HUDEP-2 (cell line): ENCODE results near the gene ADCYAP1.

Experiments used
- DNase-seq, 76 experiments: peaks; one replicate each; lab custom pipeline; 2025; ENCODE audit not compliant: unreplicated experiment in 76 of 76; lab: John Stamatoyannopoulos, UW

The ADCYAP1 gene

DNA sequence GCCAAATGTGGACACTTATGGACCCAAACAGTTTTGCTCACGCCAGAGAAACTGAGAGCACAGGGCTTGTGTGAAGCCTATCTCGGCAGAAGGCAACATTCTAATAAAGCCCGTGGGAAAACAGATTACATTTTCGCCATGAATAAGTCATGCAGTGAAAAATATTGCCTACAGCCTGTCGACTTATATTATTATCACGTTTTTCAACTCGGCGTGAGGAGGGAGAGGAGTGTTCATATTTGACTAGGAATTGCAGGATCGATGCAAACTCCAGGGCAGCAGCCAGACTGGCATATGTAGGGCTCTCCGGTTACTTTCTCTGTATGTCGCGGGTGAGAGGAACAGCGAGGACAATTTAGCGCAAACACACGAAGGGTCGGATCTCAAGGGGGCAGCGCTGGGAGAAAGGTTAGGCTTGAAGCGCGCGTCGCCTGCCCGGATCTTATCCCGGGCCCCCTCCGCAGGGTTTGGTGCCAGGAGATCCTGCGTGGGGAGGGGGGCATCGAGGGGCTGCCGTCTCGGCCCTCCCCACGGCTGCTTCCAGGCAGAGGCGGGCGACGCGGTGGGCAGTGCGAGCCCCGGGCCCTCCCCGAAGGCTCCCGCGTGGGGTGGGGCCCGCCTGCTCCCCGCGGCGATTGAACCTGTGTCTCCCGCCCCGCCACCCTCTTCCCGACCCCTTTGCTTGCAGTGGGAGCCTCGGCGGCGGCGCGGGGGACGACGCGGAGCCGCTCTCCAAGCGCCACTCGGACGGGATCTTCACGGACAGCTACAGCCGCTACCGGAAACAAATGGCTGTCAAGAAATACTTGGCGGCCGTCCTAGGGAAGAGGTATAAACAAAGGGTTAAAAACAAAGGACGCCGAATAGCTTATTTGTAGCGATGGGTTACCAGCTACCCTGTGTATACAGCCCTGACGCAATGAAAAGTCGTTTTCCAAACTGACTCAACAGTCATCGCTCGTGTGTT is 4.4 kb downstream of the ADCYAP1 start:
- DNase-seq: no peak

DNA sequence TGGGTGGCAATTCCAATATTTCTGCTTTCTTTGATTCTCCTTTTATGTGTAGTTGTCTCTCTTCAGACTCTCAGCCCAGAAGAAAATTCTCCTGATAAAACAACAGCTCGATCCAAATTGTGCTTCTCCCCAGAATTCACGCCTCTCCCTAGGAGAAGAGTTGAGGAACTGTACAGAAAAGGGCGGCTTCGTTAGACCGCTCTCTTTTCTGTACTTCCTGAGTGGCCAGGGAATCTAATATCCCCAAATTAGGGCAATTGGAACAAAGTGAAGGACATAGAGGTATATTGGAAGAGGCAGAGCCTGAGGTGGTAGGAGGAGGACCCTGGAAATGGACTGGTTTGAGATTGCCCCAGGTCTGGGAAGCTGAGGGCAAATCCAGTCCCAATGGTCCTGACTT is 5.6 kb downstream of the ADCYAP1 start:
- no peak for DNase-seq

DNA sequence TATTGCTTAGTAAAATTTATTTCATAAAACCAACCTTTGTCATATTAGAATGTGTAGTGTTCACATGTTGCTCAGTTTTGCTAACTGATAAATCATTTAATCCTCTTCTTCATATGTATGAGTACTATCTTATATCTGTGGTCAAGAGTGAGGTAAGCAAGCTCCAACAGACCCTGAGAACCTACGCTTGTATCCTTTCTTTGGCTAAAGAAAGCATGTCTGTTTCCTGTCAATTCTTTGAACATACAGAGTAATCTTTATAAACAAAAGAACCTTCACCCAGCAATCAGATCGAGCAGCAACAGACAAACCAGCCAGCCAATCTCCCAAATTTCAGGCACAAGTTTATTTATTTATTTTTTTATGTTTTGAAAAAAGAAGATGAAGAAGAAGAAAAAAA is 6.4 kb downstream of the ADCYAP1 start:
- no peak for DNase-seq

DNA sequence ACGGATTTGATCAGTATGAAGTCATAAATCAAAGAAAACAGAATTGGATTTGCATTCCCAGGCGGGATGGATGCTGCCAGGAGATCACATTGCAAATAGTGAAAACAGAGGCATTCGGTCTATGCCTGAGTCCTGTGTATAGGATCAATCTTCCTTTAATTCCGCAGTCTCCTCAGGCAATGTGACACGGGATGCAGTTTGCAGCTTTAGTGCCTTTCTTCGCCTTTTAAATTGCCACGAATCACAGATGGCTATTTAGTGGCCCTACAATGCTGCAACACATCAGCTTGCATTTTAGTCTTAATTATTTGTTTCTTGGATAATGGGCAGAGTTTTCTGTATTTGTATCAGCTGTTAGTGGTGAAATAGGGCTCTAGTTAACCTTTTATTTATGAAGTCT is 6.8 kb downstream of the ADCYAP1 start:
- DNase-seq: no peak

DNA sequence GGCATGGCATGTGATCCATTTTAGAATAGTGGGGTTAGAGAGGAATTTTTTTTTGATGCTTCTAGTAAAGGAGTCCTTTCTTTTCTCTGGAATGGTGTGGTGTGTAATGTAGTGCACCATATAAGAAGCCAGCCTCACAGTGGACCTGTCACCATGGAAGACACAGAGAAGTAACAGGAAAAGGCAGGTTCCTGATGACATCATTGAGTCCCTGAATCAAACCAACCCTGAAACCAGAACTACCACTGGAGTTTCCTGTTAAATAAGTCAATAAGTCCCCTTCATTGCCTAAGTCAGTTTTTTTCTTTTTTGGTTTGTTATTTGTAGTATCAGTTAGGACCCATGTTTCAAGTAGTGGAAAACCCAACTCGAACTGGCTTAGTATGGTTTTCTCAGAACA is 11.9 kb downstream of the ADCYAP1 start:
- no peak for DNase-seq

DNA sequence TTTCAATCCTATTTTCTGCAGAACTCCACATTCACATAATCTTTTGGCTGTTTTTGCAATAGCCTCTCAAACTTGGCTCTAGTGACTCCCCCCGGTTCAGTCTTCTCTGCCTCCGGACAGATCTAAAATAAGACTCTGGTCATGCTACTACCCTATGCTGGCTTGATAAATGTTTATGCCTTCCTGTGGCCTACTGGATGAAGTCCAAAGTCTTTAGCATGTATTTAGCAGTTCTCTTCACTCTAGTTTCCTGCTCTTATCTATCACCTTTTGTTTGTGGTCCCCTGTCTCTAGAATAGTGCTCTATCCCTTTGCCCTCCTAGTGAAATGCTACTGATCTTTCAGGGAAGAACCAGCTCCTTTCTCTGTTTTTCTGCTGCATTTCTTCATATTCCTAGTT is 14.4 kb downstream of the ADCYAP1 start:
- DNase-seq: no peak

DNA sequence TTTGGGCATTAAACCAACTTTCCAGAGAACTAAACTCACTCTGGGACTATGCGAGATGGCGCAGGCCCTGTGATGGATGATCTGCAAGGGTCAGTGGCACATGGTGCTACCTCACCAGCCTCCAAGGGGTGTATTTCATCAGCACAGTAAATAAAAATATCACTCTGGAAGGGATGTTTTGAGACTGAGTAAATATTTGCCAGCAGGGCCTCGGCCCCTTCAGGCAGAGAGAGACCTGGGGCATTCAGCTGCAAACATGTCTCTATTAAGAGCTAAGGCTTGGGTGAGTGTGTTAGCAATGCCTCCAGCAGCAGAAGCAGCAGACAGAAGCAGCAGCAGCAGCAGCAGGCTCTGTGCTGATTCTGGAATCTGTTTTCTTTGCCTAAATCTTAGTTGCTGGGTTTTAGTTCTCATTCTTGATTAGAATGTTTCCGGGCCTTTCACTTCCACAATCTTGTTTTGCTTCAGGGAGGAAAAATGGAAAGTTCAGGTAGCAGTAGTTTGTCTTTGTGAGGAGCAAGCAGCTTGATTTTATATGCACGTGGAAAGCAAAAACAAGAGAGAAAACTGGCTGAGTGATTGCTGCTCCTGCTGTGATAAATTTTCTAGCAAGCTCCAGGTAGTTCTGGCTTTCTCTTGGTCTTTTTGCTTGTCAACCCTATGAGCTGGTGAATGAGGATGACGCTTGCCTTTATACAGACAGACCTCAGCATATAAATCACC is 18.6 kb downstream of the ADCYAP1 start:
- no peak for DNase-seq

DNA sequence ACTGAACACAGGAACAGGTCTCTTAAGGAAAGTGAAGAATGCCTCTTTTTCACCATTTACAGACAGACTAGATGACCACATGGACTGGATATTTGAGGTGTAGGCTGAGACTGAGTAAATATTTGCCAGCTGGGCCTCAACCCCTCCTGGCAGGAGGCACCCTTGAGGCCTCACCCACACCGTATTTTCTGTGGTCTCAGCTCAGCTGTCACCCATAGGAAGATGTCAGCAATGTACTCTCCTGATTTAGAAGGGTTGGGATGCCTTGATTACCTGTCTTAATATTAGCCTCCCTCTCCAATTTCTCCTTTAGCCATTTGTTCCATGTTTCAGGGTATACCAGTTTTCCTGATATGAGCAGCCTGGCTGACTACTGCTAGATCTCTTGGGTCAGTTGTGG is 20.3 kb downstream of the ADCYAP1 start:
- DNase-seq: no peak

DNA sequence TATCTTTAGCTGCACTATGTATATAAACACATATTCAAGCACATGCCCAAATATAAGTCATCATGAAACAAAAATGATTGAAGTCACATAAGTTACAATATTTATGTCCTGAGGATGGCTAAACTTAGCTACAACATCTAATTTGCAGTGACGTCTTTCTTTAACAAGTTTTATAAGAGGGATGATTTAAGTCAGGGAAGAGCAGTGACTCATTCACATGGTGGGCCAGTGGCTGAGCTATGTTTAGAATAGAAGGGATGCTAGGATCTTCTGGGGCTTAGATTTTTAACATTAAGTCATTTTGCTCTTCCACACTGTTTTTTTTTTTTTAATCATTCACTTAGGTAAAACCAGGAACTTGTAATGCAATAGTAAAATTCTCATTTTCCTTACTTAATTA is 22.3 kb downstream of the ADCYAP1 start:
- DNase-seq: no peak

DNA sequence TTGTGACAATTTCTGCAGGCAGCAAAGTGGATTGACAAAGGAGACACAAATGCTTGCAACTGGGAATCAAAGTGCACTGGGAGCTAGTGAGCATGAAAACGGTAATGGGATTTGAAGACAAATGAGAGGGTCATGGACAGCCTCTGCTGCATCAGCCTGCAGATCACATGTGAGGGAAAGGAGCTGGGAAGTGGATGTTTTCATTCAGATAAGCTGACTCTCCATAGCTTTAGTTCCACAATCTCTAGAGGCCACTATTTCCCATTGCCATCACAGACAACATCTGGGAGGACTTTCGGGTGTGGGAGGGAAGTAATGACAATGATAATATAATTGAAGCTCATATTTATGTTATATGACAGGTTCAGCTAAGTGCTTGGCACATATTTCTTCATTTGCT is 28.4 kb downstream of the ADCYAP1 start:
- DNase-seq: no peak

DNA sequence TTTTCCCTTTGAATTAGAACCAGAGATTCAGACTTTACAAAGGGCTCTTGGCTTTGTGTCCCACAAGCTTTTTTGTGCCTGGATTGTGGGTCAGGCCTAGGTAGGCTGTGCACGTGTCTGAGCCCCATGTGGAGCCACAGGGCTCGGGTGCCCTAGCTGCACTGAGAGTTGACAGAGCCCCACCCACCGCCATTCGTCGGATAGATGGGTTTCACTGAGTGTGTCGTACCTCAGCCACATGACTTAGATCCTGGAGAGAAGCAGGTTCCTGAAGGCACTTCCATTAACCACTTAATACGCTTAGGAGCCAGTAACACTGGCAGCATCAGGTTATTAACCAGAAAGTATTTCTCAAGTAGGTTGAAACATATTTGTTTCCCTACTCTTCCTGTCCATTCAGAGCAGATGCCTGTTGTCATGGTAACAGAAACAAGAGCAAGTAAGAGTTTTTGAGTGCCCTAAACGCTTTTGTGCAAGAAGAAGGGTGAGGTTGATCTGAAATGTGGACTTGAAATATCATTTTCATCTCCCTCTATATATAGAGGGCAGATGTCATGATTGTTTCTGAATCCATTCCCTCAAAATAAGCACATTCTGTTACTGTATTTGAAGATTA is 30.0 kb downstream of the ADCYAP1 start:
- DNase-seq: no peak

DNA sequence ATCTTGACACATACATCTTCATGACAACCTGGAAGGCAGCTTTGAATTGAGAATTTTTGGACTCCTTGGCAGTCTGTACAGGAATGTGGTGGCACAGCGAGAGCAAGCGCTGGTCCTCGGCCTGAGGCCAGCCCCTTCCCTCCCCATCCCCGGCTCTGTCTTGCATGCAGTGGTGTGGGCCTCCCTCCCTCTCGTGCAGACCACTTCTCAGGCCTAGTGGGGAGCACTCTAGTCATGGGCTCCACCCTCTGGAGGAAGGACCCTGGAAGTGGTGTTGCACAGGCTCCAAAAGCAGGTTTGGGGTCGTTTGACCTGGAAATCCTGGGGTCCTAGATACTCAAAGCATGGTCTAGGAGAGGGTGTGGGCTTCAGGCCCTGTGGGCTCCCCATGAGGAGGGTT is 32.3 kb downstream of the ADCYAP1 start:
- no peak for DNase-seq

DNA sequence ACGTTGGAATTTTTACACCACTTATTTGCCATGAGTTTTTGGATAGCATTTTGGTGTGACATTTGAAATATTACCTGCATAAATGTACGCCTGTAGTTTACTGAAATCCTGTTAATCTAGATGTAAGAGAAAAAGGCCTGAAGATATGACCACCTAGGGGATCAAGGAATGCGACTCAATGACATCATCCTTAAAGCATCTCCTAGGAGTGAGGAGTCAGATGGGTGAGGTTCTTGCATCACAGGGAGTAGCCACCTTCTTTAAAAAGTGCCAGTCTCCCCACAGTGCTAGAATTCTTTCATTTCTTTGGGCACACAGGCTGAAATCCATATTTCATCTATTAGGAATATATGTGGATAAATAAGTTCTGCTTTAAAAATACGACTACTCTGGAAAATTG is 34.5 kb downstream of the ADCYAP1 start:
- DNase-seq: no peak

DNA sequence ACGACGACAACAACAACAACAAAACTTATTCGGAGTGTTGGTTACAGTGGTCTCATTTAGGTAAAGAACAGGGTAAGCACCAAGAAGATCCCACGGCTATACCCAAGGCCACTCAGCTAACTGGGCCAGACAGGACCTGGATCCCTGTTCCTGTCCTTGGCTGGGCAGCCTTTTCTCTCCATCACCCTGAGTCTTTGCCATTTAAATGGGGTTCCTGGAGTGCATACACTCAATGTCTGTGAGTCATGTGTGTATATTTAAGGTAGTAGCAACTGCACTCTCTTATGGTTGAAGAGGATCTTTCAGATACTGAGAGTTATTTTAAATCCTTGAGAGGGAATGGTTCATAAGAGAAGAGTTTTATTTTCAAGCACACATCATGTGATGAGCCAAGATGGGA is 35.3 kb downstream of the ADCYAP1 start:
- DNase-seq: no peak

DNA sequence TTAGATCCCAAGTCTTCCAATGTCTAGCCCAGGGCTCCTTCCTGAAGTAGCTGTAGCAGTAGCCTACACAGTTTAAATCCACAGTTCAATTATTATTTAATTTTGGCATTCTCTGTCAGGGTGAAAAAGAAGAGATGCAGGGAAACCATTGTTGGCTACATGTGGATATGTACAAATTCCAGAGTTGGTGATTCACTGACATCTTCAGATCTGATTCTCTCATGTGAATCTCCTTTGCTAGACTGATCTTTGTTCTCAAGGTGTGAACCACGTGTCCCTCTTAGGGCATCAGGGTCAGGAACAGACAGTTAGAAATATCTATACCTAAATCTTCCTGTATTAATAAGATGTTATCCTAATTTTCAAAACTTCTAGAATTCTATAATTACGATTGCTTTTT is 36.7 kb downstream of the ADCYAP1 start:
- no peak for DNase-seq

DNA sequence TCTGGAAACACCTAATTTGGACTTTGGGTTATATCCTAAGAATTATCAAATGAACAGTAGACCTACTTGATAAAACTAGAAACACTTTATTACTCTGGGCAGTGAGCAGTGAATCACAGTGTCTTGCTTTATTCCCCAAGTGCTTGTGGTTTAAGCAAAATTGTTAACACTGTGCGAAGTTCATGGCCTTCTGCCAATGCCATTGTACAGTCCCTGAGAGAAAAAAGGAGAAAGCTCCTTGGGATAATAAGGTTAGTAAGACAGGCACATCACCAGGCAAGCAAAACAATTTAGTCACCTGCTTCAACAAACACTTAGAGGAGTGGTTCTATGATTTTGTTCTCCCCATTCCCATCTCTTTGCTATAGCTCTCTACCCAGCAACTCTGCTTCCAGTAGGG is 39.8 kb downstream of the ADCYAP1 start:
- no peak for DNase-seq

DNA sequence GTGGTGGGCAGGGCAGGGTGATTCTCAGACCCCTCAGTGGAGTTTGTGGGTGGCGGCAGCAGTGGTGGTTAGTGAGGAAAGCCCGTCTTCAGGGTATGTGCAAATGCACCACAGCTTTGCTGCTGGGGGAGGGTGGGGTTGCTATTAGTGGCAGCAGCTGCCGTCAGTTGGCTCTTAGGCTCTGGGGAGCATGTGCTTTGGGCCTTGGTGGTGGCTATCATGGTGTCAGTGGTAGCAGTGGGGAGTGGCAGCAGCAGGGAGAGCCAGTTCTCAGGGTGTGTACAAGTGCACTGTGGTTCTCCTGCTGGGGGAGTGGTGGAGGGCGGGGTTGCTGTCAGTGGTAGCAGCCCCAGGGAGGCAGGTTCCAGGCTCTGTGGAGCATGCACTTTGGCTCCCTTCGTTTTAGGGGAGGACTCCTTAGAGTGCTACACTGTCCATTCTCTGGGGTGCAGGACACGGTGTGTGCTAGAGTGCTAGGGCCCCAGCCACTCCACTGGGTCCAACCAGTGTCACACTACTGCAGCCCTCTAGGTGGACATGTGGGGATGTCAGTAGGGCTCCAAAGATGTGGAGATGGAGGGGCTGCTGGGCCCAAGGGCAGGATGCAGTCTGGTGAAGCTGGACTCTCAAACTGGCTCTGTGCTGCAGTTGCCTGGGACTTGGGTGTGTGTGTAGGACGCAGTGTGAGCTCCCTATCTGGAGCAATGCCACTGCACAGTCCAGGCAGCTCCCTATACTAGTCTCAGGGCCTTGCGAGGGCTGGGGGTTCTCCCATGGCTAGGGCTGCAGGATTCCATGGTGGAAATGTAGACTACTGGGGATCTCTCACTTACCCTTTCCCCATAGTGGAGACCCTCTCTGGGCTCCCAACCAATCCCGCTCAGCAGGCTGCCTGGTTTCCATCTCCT is 45.3 kb downstream of the ADCYAP1 start:
- DNase-seq: peak in 2 of 76 experiments; percentile 0 to 1

DNA sequence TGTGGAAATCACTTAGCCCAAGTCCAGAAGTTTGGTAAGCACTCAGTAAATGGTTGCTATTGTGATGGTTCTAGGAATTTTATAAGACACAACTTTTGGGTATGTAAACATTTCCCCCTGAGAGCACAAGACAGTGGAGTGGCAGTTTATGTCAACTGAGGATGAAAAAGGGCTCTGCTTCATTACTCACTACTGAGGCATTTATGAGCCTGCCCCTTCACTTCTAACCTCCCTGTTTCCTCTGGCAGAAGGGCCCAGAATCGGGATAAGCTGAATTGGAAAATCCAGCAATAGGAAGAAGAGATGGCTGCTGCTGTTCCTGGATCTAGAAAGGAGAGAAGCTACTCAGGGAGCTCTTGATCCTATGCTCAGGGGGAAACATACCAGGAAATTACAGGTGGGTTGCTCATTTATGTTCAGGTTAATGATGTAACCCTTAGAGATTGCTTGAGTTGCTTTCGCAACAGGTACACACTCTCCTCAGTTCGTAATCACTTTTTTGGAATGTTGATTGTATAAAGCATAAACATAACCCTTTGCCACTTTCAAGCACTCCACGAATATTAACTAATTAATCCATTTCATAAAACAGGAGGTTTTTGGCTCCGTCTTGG is 46.3 kb downstream of the ADCYAP1 start:
- no peak for DNase-seq

DNA sequence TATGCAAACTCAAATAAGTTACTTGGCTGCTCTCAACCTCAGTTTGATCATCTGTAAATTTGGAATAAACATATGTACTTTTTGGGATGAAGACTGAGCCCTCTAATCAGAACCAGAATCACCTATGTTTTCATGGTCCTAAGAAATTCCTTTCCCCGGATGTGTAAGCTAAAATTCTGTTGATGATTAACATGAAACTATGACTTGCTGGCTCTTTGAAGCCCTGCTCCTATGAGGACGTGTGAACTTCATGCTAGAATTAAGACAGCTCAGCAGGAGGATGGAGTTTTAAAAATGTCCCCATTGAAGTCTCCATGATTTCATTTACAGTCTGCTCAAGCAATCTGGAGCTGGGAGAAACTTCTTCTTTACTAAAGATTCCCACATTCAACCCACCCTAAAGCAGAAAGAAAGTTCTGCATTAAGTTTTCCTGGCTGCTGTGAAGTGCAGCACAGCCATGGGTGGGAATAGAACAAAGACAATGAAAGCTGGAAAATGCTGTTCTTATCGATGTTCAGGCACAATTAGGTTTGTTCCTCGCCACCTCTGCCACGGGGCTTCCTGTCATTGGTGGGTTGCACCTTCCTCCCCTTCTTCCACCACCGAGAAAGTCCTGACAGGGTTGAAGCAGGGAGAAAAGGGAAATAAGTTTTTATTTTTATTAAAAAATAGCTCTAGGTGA is 50.9 kb downstream of the ADCYAP1 start:
- DNase-seq: no peak

DNA sequence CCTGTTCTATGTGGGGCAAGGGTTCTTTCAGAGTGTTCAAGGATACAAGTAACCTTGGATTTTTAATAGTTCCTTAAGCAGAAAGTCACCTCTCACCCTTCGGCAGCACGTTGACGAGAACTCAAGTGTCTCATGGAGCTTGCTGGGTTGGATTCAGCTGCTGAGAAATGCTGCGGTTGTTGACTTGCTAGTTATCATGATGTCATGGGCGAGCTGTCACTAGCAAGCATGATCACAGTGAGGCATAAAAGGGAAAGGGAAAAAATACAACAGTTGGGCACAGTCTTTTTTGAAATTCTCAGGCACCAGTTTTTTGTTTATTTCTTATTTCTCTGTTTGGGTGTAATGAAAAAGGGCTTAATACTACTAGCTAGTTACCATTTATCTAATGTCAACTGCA is 53.2 kb downstream of the ADCYAP1 start:
- no peak for DNase-seq
